Parathyroid adenoma (tissue), 2 donors: Measurements from ENCODE around the gene CEP55.

Source experiments
- H2AFZ ChIP-seq: fragments of 300-600 bp; sonication (generic); one replicate; pipeline ENCODE4 v1.7.0; 2017; ENCODE audit warnings: antibody characterized with exemption, mild to moderate bottlenecking
- H3K27ac ChIP-seq: fragments of 300-600 bp; sonication (generic); one replicate; pipeline ENCODE4 v1.7.0; 2017
- H3K27me3 ChIP-seq: fragments of 300-600 bp; sonication (generic); one replicate; pipeline ENCODE4 v1.7.0; 2017; ENCODE audit warnings: low read length; ENCODE audit not compliant: control insufficient read depth, insufficient read depth
- H3K36me3 ChIP-seq: fragments of 300-600 bp; sonication (generic); one replicate; pipeline ENCODE4 v1.7.0; 2017; ENCODE audit warnings: low read length; ENCODE audit not compliant: control insufficient read depth, insufficient read depth
- H3K4me1 ChIP-seq: fragments of 300-600 bp; sonication (generic); one replicate; pipeline ENCODE4 v1.7.0; 2017; ENCODE audit warnings: control low read depth
- H3K4me2 ChIP-seq: fragments of 300-600 bp; sonication (generic); one replicate; pipeline ENCODE4 v1.7.0; 2017; ENCODE audit warnings: low read length
- H3K4me3 ChIP-seq: fragments of 300-600 bp; sonication (generic); one replicate; pipeline ENCODE4 v1.7.0; 2017; ENCODE audit warnings: low read depth, low read length
- H3K79me2 ChIP-seq: fragments of 300-600 bp; sonication (generic); one replicate; pipeline ENCODE4 v1.7.0; 2017; ENCODE audit warnings: control low read depth
- H3K9ac ChIP-seq: fragments of 300-600 bp; sonication (generic); one replicate; pipeline ENCODE4 v1.7.0; 2017; ENCODE audit warnings: mild to moderate bottlenecking
- H3K9me3 ChIP-seq: fragments of 300-600 bp; sonication (generic); one replicate; pipeline ENCODE4 v1.7.0; 2017; ENCODE audit warnings: low read length; ENCODE audit not compliant: control insufficient read depth
- TF ChIP-seq, protein P1 (sequence below): fragments of 300-600 bp; sonication (generic); IDR thresholded peaks from one replicate; pipeline ENCODE4 v1.7.0; 2017; ENCODE audit warnings: antibody characterized with exemption, mild to moderate bottlenecking
- donor health status: primary hyperparathyroidism.

CEP55 gene

DNA sequence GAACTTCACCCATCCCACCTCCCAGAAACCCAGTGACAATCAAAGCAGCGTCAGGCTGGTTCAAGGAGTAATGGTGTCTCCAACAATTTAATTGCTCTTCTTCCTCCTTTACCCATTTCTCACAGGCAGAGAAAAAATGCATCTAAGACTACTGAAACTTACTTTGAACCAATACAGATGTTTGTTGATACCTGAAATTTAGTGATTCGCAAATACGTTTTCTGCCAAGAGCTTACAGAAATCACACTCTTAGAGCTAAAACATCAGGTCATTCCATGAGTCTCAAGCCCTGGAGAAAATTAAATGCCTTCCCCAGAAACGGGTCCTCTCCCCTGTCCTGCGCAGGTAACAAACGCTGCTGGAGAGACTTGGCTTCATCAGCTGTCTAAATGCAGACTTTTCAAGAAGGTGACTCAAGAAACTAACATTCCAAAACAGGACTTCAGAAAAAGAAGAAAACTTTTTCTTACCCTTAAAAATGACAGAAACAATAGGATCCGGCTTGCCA lies 14.7 kb upstream of the CEP55 start:
- peak overlapping the region; percentile 92 for H3K4me3 ChIP-seq
- H3K9me3 ChIP-seq = no peaks in the 10 kb centered on the region
- H3K4me1 ChIP-seq = peaks cover 8% of the 10 kb centered on the region
- H3K79me2 ChIP-seq = peaks cover 13% of the 10 kb centered on the region
- no peaks in the 10 kb centered on the region for H3K27me3 ChIP-seq
- no peaks in the 10 kb centered on the region for H3K36me3 ChIP-seq
- TF ChIP-seq, protein P1, sequence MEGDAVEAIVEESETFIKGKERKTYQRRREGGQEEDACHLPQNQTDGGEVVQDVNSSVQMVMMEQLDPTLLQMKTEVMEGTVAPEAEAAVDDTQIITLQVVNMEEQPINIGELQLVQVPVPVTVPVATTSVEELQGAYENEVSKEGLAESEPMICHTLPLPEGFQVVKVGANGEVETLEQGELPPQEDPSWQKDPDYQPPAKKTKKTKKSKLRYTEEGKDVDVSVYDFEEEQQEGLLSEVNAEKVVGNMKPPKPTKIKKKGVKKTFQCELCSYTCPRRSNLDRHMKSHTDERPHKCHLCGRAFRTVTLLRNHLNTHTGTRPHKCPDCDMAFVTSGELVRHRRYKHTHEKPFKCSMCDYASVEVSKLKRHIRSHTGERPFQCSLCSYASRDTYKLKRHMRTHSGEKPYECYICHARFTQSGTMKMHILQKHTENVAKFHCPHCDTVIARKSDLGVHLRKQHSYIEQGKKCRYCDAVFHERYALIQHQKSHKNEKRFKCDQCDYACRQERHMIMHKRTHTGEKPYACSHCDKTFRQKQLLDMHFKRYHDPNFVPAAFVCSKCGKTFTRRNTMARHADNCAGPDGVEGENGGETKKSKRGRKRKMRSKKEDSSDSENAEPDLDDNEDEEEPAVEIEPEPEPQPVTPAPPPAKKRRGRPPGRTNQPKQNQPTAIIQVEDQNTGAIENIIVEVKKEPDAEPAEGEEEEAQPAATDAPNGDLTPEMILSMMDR = no peak
- peak overlapping the region; percentile 85 for H2AFZ ChIP-seq
- peak overlapping the region; percentile 90 for H3K4me2 ChIP-seq
- H3K27ac ChIP-seq = peak overlapping the region; percentile 94
- peak overlapping the region; percentile 57 for H3K9ac ChIP-seq

DNA sequence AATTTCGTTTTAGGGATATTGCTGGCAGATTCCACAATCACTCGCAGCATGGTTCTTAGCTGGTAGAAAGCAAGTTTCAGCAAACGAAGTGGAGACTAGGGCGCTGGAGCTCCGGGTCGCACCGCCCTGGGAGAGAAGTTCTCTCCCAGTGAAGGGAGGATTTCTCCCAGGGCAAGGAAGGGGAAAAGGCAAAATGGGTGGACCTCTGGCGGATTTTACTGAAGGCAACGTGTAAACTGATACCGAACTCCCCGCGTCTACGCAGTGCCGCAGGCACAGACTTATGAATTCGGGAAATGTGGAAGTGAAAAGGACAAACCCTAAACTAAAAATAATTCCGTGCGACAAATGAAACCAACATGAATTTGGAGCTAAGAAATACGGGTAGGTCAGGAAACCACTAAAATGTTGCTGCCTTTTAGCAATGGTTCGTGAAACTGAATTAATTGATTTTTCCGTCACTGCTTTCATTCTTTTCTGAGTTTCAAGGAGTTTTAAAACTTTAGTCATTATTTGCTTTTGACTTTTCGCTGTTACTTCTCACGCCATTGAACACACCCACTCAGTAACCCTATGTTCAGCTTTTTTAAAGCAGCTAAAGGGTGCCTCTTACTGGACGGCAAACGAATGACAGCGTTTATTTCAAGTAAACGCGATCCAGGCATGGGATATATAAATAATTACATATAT lies 14.1 kb upstream of the CEP55 start, which contains the start of gene MYOF:
MYOF (minus strand) TSS at position 190 of the 690 bp plus-strand sequence; CDS start at position 50, 140 bp downstream.
- H3K27me3 ChIP-seq = no peaks in the 10 kb centered on the region

DNA sequence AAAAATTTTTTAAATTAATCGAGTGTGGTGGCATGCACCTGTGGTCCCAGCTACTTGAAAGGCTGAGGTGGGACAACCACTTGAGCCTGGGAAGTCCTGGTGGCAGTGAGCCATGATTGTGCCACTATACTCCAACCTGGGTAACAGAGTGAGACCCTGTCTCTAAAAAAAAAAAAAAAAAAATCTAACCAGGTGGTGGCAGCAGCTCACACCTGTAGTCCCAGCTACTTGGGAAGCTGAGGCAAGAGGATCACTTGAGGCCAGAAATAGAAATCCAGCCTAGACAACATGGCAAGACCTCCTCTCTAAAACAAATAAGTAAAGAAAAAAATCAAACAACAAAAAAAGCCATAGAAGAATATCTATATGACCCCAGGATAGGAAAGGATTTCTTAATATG lies 10.7 kb upstream of the CEP55 start:
- H3K4me2 ChIP-seq = no peak overlapping the region
- no peaks in the 10 kb centered on the region for H3K27me3 ChIP-seq
- H3K4me1 ChIP-seq = peaks cover 6% of the 10 kb centered on the region
- H3K9ac ChIP-seq = no peak overlapping the region
- TF ChIP-seq, protein P1 = no peak
- no peaks in the 10 kb centered on the region for H3K9me3 ChIP-seq
- no peaks in the 10 kb centered on the region for H3K36me3 ChIP-seq
- peaks cover 10% of the 10 kb centered on the region for H3K79me2 ChIP-seq
- no peak overlapping the region for H3K27ac ChIP-seq
- H2AFZ ChIP-seq = no peak overlapping the region
- H3K4me3 ChIP-seq = no peak overlapping the region

More for the DNA sequence above, 14.1 kb upstream of the CEP55 start, which contains the start of gene MYOF:
- Histone ChIP-seq H2AFZ (peak within 1 kb of the TSS; percentile 85), H3K4me1 (peaks cover 8% of the 10 kb centered on the region), H3K36me3 (no peaks in the 10 kb centered on the region), H3K9me3 (no peaks in the 10 kb centered on the region), H3K4me2 (peak within 1 kb of the TSS; percentile 90), H3K9ac (peak within 1 kb of the TSS; percentile 57), H3K79me2 (peaks cover 13% of the 10 kb centered on the region), H3K27ac (peak within 1 kb of the TSS; percentile 94), H3K4me3 (peak within 1 kb of the TSS; percentile 92)
- TF ChIP-seq, protein P1 = peak; percentile 49

DNA sequence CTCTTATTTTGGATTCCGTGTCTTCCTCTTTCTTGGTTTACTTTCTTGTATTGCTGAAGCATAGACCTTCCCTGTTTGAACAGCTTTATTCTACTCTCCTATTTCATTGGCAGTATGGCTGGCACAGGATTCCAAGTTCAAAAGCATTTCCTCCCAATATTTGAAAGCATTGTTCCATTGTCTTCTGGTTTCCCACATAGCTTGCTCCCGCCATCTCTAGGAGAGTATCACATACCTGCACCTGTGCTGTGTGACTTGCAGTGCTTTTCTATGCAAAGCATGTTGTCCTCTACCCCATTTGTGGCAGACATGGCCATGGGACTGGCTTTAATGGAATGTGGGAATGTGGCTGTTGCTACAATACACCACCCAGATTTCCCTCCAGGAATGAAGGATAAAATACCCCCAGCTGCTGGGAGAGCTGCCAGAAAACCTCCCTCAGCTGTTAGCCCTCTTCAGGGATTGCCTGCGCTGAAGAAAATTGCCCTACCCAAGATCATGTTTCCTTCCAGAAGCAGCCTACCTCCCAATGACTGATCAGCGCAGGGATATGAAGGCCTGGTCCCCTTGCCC lies 7.4 kb upstream of the CEP55 start:
- Histone ChIP-seq H3K27ac (no peak overlapping the region), H3K4me1 (no peaks in the 10 kb centered on the region), H3K79me2 (no peaks in the 10 kb centered on the region), H3K9me3 (no peaks in the 10 kb centered on the region), H2AFZ (no peak overlapping the region), H3K4me2 (no peak overlapping the region), H3K9ac (no peak overlapping the region), H3K36me3 (no peaks in the 10 kb centered on the region), H3K4me3 (no peak overlapping the region), H3K27me3 (no peaks in the 10 kb centered on the region)
- TF ChIP-seq, protein P1 = no peak
